ENCODE measurements around the gene BEAN1. TPM values are rescaled to one million over a fixed set of nuclear protein-coding genes. Genes with fewer than 3 reads are reported as not detected.
A peak's percentile ranks its signal among the peaks of the same experiment; 100 is the strongest.
"Not testable (repeated sequence)": the region's sequence is repeated elsewhere in the genome, so short reads cannot be mapped to it uniquely, and the experiment has no call there.

BEAN1 gene
- total RNA-seq, 2 donors from 2014 or later, result 0.42 to 0.48 TPM

GRCh38 chr16:66511602-66512271, 84.6 kb downstream of the BEAN1 start:
- DNase-seq (ENCODE audit: low spot score), result peak; percentile 81
- intact Hi-C loops (cut with DNase I), result no loop called here

GRCh38 chr16:66512272-66513110, 85.4 kb downstream of the BEAN1 start:
- DNase-seq (ENCODE audit: low spot score), result peak; percentile 84
- intact Hi-C loops (cut with DNase I), result no loop called here

GRCh38 chr16:66513111-66513723, 86.1 kb downstream of the BEAN1 start:
- intact Hi-C loops (cut with DNase I), result no loop called here
- DNase-seq (ENCODE audit: low spot score), result peak; percentile 35

GRCh38 chr16:66514391-66514790, 87.3 kb downstream of the BEAN1 start:
- intact Hi-C loops (cut with DNase I), result not testable (repeated sequence)
- DNase-seq (ENCODE audit: low spot score), result peak; percentile 55

- peak; percentile 48 for DNase-seq (ENCODE audit: low spot score)
- intact Hi-C loops (cut with DNase I), result not testable (repeated sequence)
These were observed 88.0 kb downstream of the BEAN1 start for GRCh38 chr16:66514980-66515595.

GRCh38 chr16:66515596-66516508, 88.8 kb downstream of the BEAN1 start:
- DNase-seq (ENCODE audit: low spot score), result peak; percentile 88

GRCh38 chr16:66516509-66516807, 89.4 kb downstream of the BEAN1 start:
- intact Hi-C loops (cut with DNase I), result no loop called here

More at GRCh38 chr16:66515596-66516508, 88.8 kb downstream of the BEAN1 start:
- intact Hi-C loops (cut with DNase I), result no loop called here

GRCh38 chr16:66516808-66517585, 89.9 kb downstream of the BEAN1 start:
- peak; percentile 99 for DNase-seq (ENCODE audit: low spot score)
- intact Hi-C loops (cut with DNase I), result no loop called here

More at GRCh38 chr16:66516509-66516807, 89.4 kb downstream of the BEAN1 start:
- DNase-seq (ENCODE audit: low spot score), result no peak

GRCh38 chr16:66517586-66518263, 90.6 kb downstream of the BEAN1 start:
- intact Hi-C loops (cut with DNase I), result no loop called here
- DNase-seq (ENCODE audit: low spot score), result peak; percentile 46

GRCh38 chr16:66519482-66520373, 92.6 kb downstream of the BEAN1 start:
- intact Hi-C loops (cut with DNase I), result no loop called here

GRCh38 chr16:66520406-66521170, 93.5 kb downstream of the BEAN1 start:
- intact Hi-C loops (cut with DNase I), result no loop called here
- DNase-seq (ENCODE audit: low spot score), result no peak

More at GRCh38 chr16:66519482-66520373, 92.6 kb downstream of the BEAN1 start:
- no peak for DNase-seq (ENCODE audit: low spot score)

- intact Hi-C loops (cut with DNase I), result no loop called here
- DNase-seq (ENCODE audit: low spot score), result no peak
These were observed 94.2 kb downstream of the BEAN1 start for GRCh38 chr16:66521252-66521713.

GRCh38 chr16:66521951-66522771, 95.1 kb downstream of the BEAN1 start:
- DNase-seq (ENCODE audit: low spot score), result no peak

GRCh38 chr16:66522816-66523590, 95.9 kb downstream of the BEAN1 start:
- intact Hi-C loops (cut with DNase I), result no loop called here
- peak; percentile 18 for DNase-seq (ENCODE audit: low spot score)

More at GRCh38 chr16:66521951-66522771, 95.1 kb downstream of the BEAN1 start:
- intact Hi-C loops (cut with DNase I), result no loop called here

All from posterior vena cava (tissue), 2 donors.